Parathyroid adenoma (tissue), 2 donors: Measurements from ENCODE around the gene RHCE.
"Not testable (repeated sequence)": the region's sequence is repeated elsewhere in the genome, so short reads cannot be mapped to it uniquely, and the experiment has no call there.

Experiments used
- H2AFZ ChIP-seq: fragments of 300-600 bp; sonication (generic); one replicate; pipeline ENCODE4 v1.7.0; 2017; ENCODE audit warnings: antibody characterized with exemption, mild to moderate bottlenecking
- H3K27ac ChIP-seq: fragments of 300-600 bp; sonication (generic); one replicate; pipeline ENCODE4 v1.7.0; 2017
- H3K27me3 ChIP-seq: fragments of 300-600 bp; sonication (generic); one replicate; pipeline ENCODE4 v1.7.0; 2017; ENCODE audit warnings: low read length; ENCODE audit not compliant: control insufficient read depth, insufficient read depth
- H3K36me3 ChIP-seq: fragments of 300-600 bp; sonication (generic); one replicate; pipeline ENCODE4 v1.7.0; 2017; ENCODE audit warnings: low read length; ENCODE audit not compliant: control insufficient read depth, insufficient read depth
- H3K4me1 ChIP-seq: fragments of 300-600 bp; sonication (generic); one replicate; pipeline ENCODE4 v1.7.0; 2017; ENCODE audit warnings: control low read depth
- H3K4me2 ChIP-seq: fragments of 300-600 bp; sonication (generic); one replicate; pipeline ENCODE4 v1.7.0; 2017; ENCODE audit warnings: low read length
- H3K4me3 ChIP-seq: fragments of 300-600 bp; sonication (generic); one replicate; pipeline ENCODE4 v1.7.0; 2017; ENCODE audit warnings: low read depth, low read length
- H3K79me2 ChIP-seq: fragments of 300-600 bp; sonication (generic); one replicate; pipeline ENCODE4 v1.7.0; 2017; ENCODE audit warnings: control low read depth
- H3K9ac ChIP-seq: fragments of 300-600 bp; sonication (generic); one replicate; pipeline ENCODE4 v1.7.0; 2017; ENCODE audit warnings: mild to moderate bottlenecking
- H3K9me3 ChIP-seq: fragments of 300-600 bp; sonication (generic); one replicate; pipeline ENCODE4 v1.7.0; 2017; ENCODE audit warnings: low read length; ENCODE audit not compliant: control insufficient read depth
- donor health status: primary hyperparathyroidism.

RHCE gene

GRCh38 chr1:25329336-25329735, 91.3 kb downstream of the RHCE start:
- not testable (repeated sequence) for H3K27ac ChIP-seq, H3K27me3 ChIP-seq, H3K4me1 ChIP-seq, H3K79me2 ChIP-seq, H3K9ac ChIP-seq, H3K9me3 ChIP-seq, H3K4me3 ChIP-seq, H3K4me2 ChIP-seq, H2AFZ ChIP-seq, H3K36me3 ChIP-seq

- not testable (repeated sequence) for H3K36me3 ChIP-seq, H3K27ac ChIP-seq, H3K27me3 ChIP-seq, H3K79me2 ChIP-seq, H3K4me1 ChIP-seq, H3K4me3 ChIP-seq, H2AFZ ChIP-seq, H3K4me2 ChIP-seq, H3K9me3 ChIP-seq, H3K9ac ChIP-seq
These were observed 91.8 kb downstream of the RHCE start for GRCh38 chr1:25328791-25329185.

- H3K4me3 ChIP-seq, H3K9me3 ChIP-seq, H2AFZ ChIP-seq, H3K4me2 ChIP-seq, H3K36me3 ChIP-seq, H3K4me1 ChIP-seq, H3K27ac ChIP-seq, H3K79me2 ChIP-seq, H3K9ac ChIP-seq, H3K27me3 ChIP-seq: not testable (repeated sequence)
These were observed 92.5 kb downstream of the RHCE start for GRCh38 chr1:25327864-25328790.

GRCh38 chr1:25324407-25324806, 96.2 kb downstream of the RHCE start:
- H3K27ac ChIP-seq, H3K4me2 ChIP-seq, H3K9me3 ChIP-seq, H3K79me2 ChIP-seq, H3K4me1 ChIP-seq, H2AFZ ChIP-seq, H3K36me3 ChIP-seq, H3K27me3 ChIP-seq, H3K4me3 ChIP-seq, H3K9ac ChIP-seq: not testable (repeated sequence)

GRCh38 chr1:25322127-25322526, 98.5 kb downstream of the RHCE start:
- not testable (repeated sequence) for H3K9ac ChIP-seq, H3K4me2 ChIP-seq, H3K36me3 ChIP-seq, H3K9me3 ChIP-seq, H3K4me3 ChIP-seq, H3K4me1 ChIP-seq, H3K27me3 ChIP-seq, H3K79me2 ChIP-seq, H3K27ac ChIP-seq, H2AFZ ChIP-seq

- not testable (repeated sequence) for H3K4me2 ChIP-seq, H3K36me3 ChIP-seq, H3K4me1 ChIP-seq, H3K4me3 ChIP-seq, H2AFZ ChIP-seq, H3K9me3 ChIP-seq, H3K27me3 ChIP-seq, H3K27ac ChIP-seq, H3K9ac ChIP-seq, H3K79me2 ChIP-seq
These were observed 100.2 kb downstream of the RHCE start for GRCh38 chr1:25320314-25320938.

GRCh38 chr1:25312806-25313470, 107.7 kb downstream of the RHCE start:
- H3K27ac ChIP-seq = not testable (repeated sequence)

More at GRCh38 chr1:25312806-25313470, 107.7 kb downstream of the RHCE start:
- not testable (repeated sequence) for H3K36me3 ChIP-seq, H3K4me2 ChIP-seq, H3K4me3 ChIP-seq, H3K9me3 ChIP-seq, H3K9ac ChIP-seq, H2AFZ ChIP-seq, H3K4me1 ChIP-seq, H3K27me3 ChIP-seq, H3K79me2 ChIP-seq
